HepG2 (cell line): ENCODE measurements around the gene STIMATE. TPM values are rescaled to one million over a fixed set of nuclear protein-coding genes. Genes with fewer than 3 reads are reported as not detected.

Source experiments
- ETV5 ChIP-seq: IDR thresholded peaks from 2 replicates; pipeline ENCODE4 v1.6.1; 2018; ENCODE audit warnings: missing biosample characterization, missing genetic modification reagents, inconsistent platforms, borderline replicate concordance
- HOXA5 ChIP-seq: sonication (generic); formaldehyde crosslinking; IDR thresholded peaks from 2 replicates; pipeline ENCODE4 v1.4.0; 2020; ENCODE audit warnings: missing genetic modification reagents
- KAT8 ChIP-seq: IDR thresholded peaks from 2 replicates; pipeline ENCODE4 v1.6.1; 2016; ENCODE audit warnings: missing genetic modification reagents, missing compliant biosample characterization
- NR2F1 ChIP-seq, 2 experiments: fragments of 450-650 bp in 1 of 2; formaldehyde crosslinking in 1 of 2; IDR thresholded peaks; 2 replicates each; pipeline versions ENCODE4 v1.5.0 to v1.6.1; 2016 to 2020; ENCODE audit warnings: mild to moderate bottlenecking in 1 of 2, missing compliant biosample characterization in 1 of 2, missing genetic modification reagents in 1 of 2, moderate library complexity in 1 of 2
- NR2F6 ChIP-seq, 2 experiments: IDR thresholded peaks; 2 replicates each; pipeline ENCODE4 v1.6.1; 2016; ENCODE audit warnings: antibody characterized with exemption in 1 of 2, mild to moderate bottlenecking in 1 of 2
- RXRA ChIP-seq: sonication (generic); formaldehyde crosslinking; IDR thresholded peaks from 2 replicates; pipeline ENCODE4 v1.5.1; 2020; ENCODE audit warnings: missing genetic modification reagents
- YY1 ChIP-seq: IDR thresholded peaks from 2 replicates; pipeline ENCODE4 v1.6.1; 2011; ENCODE audit warnings: low read length, low read depth, moderate library complexity, mild to moderate bottlenecking; ENCODE audit not compliant: insufficient read depth, insufficient replicate concordance
- ZMYM2 ChIP-seq: sonication (generic); formaldehyde crosslinking; IDR thresholded peaks from 2 replicates; pipeline ENCODE4 v1.8.0; 2022; ENCODE audit warnings: mild to moderate bottlenecking, missing genetic modification reagents
- ZNF124 ChIP-seq: sonication (generic); formaldehyde crosslinking; IDR thresholded peaks from 2 replicates; pipeline ENCODE4 v1.4.0; 2020; ENCODE audit warnings: missing genetic modification reagents
- ZNF44 ChIP-seq: sonication (generic); formaldehyde crosslinking; IDR thresholded peaks from 2 replicates; pipeline ENCODE4 v1.5.1; 2020; ENCODE audit warnings: mild to moderate bottlenecking, missing genetic modification reagents
- ZNF484 ChIP-seq: sonication (generic); formaldehyde crosslinking; IDR thresholded peaks from 2 replicates; pipeline ENCODE4 v1.5.1; 2020; ENCODE audit warnings: mild to moderate bottlenecking, low read depth, missing genetic modification reagents, borderline replicate concordance
- ZNF724P ChIP-seq: sonication (generic); formaldehyde crosslinking; IDR thresholded peaks from 2 replicates; pipeline ENCODE4 v1.8.0; 2022; ENCODE audit warnings: missing genetic modification reagents, borderline replicate concordance
- ZNF788 ChIP-seq: sonication (generic); formaldehyde crosslinking; IDR thresholded peaks from 2 replicates; pipeline ENCODE4 v1.5.0; 2020; ENCODE audit warnings: mild to moderate bottlenecking, missing genetic modification reagents, borderline replicate concordance
- polyA plus RNA-seq, 8 experiments: library from polyadenylated mRNA; depleted of rRNA in 3 of 8; stranded (reverse) in 7 of 8; unstranded in 1 of 8; fragments of >200 nt; fragmentation: Illumina TruSeq in 4 of 8; extraction: Trizol in 4 of 8; gene quantifications; 2 replicates each; pipeline versions ENCODE4 v1.2.1 to v1.2.3, GENCODE V29; 2011 to 2016; ENCODE audit warnings: low read depth in 4 of 8, missing spikeins in 1 of 8, mixed read lengths in 1 of 8; ENCODE audit not compliant: insufficient read depth in 1 of 8
- total RNA-seq, 5 experiments: library from RNA; depleted of rRNA; stranded (reverse); fragments of >200 nt; fragmentation: Illumina TruSeq; extraction: Trizol; gene quantifications; 2 replicates each; pipeline ENCODE4 v1.2.3, GENCODE V29; 2016; ENCODE audit warnings: low read depth in 1 of 5
- TF ChIP-seq, protein P1 (sequence below): sonication (generic); formaldehyde crosslinking; IDR thresholded peaks from 2 replicates; pipeline ENCODE4 v1.5.1; 2020; ENCODE audit warnings: missing genetic modification reagents, mild to moderate bottlenecking, borderline replicate concordance
- TF ChIP-seq, protein P2 (sequence below): sonication (generic); formaldehyde crosslinking; IDR thresholded peaks from 2 replicates; pipeline ENCODE4 v1.5.0; 2020; ENCODE audit warnings: mild to moderate bottlenecking, missing genetic modification reagents, borderline replicate concordance
- TF ChIP-seq, protein P3 (sequence below), 2 experiments: sonication (generic) in 1 of 2; formaldehyde crosslinking in 1 of 2; IDR thresholded peaks; 2 replicates each; pipeline versions ENCODE4 v1.4.0 to v1.6.1; 2016 to 2020; ENCODE audit warnings: borderline replicate concordance in 1 of 2, low read depth in 1 of 2, mild to moderate bottlenecking in 1 of 2, missing genetic modification reagents in 1 of 2
- TF ChIP-seq, protein P4 (sequence below): sonication (generic); formaldehyde crosslinking; IDR thresholded peaks from 2 replicates; pipeline ENCODE4 v1.8.1; 2023; ENCODE audit warnings: mild to moderate bottlenecking, missing genetic modification reagents

Gene STIMATE
- total and polyA plus RNA-seq, 2 of the 13 experiments (the other 11 are each of a cell fraction or from before 2014, with no cell fraction given) = 5.7 to 11.7 TPM

DNA sequence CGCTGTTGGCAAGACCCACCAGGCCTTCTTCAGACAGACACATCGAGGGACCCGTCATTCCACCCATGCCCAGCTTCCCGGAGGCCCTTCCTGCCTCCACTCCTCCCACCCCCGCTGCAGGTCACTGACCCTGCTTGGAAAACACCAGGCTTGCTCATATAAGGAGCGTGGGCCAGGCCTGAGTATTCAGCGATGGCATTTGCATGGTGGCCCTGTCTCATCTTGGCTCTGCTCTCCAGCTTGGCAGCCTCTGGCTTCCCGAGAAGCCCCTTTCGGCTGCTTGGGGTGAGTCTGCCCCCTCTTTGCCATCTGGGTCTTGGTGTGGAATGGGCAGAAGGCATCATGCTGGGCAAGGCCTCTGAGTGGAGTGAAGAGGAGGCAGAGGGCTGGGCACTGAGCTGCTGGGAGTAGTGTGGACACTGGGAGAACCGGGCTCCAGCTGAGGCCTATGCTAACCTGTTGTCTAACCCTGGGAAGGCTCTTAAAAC lies 102.7 kb downstream of the STIMATE start, which contains the start of gene ITIH3 (continued):
- TF ChIP-seq ZNF44 (CRISPR knock-in tag) (0 out of 2 replicates have a peak, but pooled peaks have one; percentile 55), ZNF484 (CRISPR knock-in tag) (no peak), RXRA (CRISPR knock-in tag) (peak; percentile 98), KAT8 (CRISPR knock-in tag) (peak; percentile 58; the same call in 1 of the 2 replicates), ZNF724P (CRISPR knock-in tag) (0 out of 2 replicates have a peak, but pooled peaks have one; percentile 19), ZMYM2 (peak; percentile 70; the same call in 1 of the 2 replicates), ZNF788 (CRISPR knock-in tag) (0 out of 2 replicates have a peak, but pooled peaks have one; percentile 20), NR2F1 (CRISPR knock-in tag; IDR thresholded peaks at IDR 0.05) (peak; percentile 93 to 96), ETV5 (CRISPR knock-in tag) (peak; percentile 78), NR2F6 (IDR thresholded peaks at IDR 0.05) (peak; percentile 90), NR2F6 (CRISPR knock-in tag; IDR thresholded peaks at IDR 0.05) (peak; percentile 96), HOXA5 (no peak), YY1 (peak; percentile 35), ZNF124 (CRISPR knock-in tag) (no peak)
- TF ChIP-seq, protein P1, sequence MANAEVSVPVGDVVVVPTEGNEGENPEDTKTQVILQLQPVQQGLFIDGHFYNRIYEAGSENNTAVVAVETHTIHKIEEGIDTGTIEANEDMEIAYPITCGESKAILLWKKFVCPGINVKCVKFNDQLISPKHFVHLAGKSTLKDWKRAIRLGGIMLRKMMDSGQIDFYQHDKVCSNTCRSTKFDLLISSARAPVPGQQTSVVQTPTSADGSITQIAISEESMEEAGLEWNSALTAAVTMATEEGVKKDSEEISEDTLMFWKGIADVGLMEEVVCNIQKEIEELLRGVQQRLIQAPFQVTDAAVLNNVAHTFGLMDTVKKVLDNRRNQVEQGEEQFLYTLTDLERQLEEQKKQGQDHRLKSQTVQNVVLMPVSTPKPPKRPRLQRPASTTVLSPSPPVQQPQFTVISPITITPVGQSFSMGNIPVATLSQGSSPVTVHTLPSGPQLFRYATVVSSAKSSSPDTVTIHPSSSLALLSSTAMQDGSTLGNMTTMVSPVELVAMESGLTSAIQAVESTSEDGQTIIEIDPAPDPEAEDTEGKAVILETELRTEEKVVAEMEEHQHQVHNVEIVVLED = peak; percentile 44; the same call in 1 of the 2 replicates
- TF ChIP-seq, protein P2, sequence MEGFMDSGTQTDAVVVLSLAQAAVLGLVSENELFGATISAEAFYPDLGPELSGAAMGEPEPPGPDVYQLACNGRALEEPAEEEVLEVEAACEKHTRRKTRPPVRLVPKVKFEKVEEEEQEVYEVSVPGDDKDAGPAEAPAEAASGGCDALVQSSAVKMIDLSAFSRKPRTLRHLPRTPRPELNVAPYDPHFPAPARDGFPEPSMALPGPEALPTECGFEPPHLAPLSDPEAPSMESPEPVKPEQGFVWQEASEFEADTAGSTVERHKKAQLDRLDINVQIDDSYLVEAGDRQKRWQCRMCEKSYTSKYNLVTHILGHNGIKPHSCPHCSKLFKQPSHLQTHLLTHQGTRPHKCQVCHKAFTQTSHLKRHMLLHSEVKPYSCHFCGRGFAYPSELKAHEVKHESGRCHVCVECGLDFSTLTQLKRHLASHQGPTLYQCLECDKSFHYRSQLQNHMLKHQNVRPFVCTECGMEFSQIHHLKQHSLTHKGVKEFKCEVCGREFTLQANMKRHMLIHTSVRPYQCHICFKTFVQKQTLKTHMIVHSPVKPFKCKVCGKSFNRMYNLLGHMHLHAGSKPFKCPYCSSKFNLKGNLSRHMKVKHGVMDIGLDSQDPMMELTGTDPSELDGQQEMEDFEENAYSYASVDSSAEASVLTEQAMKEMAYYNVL (CRISPR knock-in tag) = 0 out of 2 replicates have a peak, but pooled peaks have one; percentile 4
- TF ChIP-seq, protein P3, sequence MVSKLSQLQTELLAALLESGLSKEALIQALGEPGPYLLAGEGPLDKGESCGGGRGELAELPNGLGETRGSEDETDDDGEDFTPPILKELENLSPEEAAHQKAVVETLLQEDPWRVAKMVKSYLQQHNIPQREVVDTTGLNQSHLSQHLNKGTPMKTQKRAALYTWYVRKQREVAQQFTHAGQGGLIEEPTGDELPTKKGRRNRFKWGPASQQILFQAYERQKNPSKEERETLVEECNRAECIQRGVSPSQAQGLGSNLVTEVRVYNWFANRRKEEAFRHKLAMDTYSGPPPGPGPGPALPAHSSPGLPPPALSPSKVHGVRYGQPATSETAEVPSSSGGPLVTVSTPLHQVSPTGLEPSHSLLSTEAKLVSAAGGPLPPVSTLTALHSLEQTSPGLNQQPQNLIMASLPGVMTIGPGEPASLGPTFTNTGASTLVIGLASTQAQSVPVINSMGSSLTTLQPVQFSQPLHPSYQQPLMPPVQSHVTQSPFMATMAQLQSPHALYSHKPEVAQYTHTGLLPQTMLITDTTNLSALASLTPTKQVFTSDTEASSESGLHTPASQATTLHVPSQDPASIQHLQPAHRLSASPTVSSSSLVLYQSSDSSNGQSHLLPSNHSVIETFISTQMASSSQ (IDR thresholded peaks at IDR 0.05; ENCODE audit: low read depth) = no peak
- TF ChIP-seq, protein P3 (CRISPR knock-in tag; IDR thresholded peaks at IDR 0.05; ENCODE audit: borderline replicate concordance) = no peak
- TF ChIP-seq, protein P4, sequence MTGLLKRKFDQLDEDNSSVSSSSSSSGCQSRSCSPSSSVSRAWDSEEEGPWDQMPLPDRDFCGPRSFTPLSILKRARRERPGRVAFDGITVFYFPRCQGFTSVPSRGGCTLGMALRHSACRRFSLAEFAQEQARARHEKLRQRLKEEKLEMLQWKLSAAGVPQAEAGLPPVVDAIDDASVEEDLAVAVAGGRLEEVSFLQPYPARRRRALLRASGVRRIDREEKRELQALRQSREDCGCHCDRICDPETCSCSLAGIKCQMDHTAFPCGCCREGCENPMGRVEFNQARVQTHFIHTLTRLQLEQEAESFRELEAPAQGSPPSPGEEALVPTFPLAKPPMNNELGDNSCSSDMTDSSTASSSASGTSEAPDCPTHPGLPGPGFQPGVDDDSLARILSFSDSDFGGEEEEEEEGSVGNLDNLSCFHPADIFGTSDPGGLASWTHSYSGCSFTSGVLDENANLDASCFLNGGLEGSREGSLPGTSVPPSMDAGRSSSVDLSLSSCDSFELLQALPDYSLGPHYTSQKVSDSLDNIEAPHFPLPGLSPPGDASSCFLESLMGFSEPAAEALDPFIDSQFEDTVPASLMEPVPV (CRISPR knock-in tag) = 0 out of 2 replicates have a peak, but pooled peaks have one; percentile 18
